Natural killer cell (primary cell): Measurements from ENCODE around the gene ERBIN. TPM values are rescaled to one million over a fixed set of nuclear protein-coding genes. Genes with fewer than 3 reads are reported as not detected.
"Not testable (repeated sequence)": the region's sequence is repeated elsewhere in the genome, so short reads cannot be mapped to it uniquely, and the experiment has no call there.

Source experiments
- ATAC-seq, 3 donors: fragments of 150-1000 bp in 2 of 3; fragments of 200-7000 bp in 1 of 3; cut with Tn5 transposase; 1 replicate in 1 of 3; 2 replicates in 2 of 3; pipeline ENCODE4 v1.10.0; 2021; ENCODE audit warnings: mild to moderate bottlenecking in 2 of 3, moderate library complexity in 2 of 3
- DNase-seq, 2 donors: peaks; one replicate each; pipeline versions ENCODE4 v3.0.0 to v3.0.0-alpha.2; 2013 to 2021; ENCODE audit warnings: mixed read lengths in 1 of 2
- H3K27ac ChIP-seq: one replicate; pipeline ENCODE4 v1.5.1; 2013; ENCODE audit warnings: mild to moderate bottlenecking, low read length
- H3K27me3 ChIP-seq: one replicate; pipeline ENCODE4 v1.6.1; 2013; ENCODE audit warnings: low read length; ENCODE audit not compliant: control insufficient read depth, insufficient read depth
- H3K36me3 ChIP-seq: one replicate; pipeline ENCODE4 v1.6.1; 2013; ENCODE audit warnings: low read length; ENCODE audit not compliant: control insufficient read depth, insufficient read depth
- H3K4me1 ChIP-seq: one replicate; pipeline ENCODE4 v1.6.1; 2013; ENCODE audit warnings: low read length; ENCODE audit not compliant: control insufficient read depth, insufficient read depth
- H3K4me3 ChIP-seq: one replicate; pipeline ENCODE4 v1.5.1; 2013; ENCODE audit warnings: low read length
- H3K9me3 ChIP-seq: one replicate; pipeline ENCODE4 v1.6.1; 2013; ENCODE audit warnings: low read length; ENCODE audit not compliant: control insufficient read depth, insufficient read depth
- H3K27ac Mint-ChIP-seq, 2 donors: one replicate each; pipeline ENCODE4 v1.8.0; 2022; ENCODE audit warnings: mild to moderate bottlenecking in 2 of 2, mixed read lengths in 2 of 2, moderate library complexity in 1 of 2
- H3K27me3 Mint-ChIP-seq, 2 donors: one replicate each; pipeline ENCODE4 v1.8.0; 2022; ENCODE audit warnings: low read depth in 2 of 2, mixed read lengths in 2 of 2
- H3K36me3 Mint-ChIP-seq: one replicate; pipeline ENCODE4 v1.8.0; 2022; ENCODE audit warnings: mixed read lengths
- H3K4me1 Mint-ChIP-seq, 2 donors: one replicate each; pipeline ENCODE4 v1.8.0; 2022; ENCODE audit warnings: mixed read lengths in 2 of 2
- H3K4me3 Mint-ChIP-seq: one replicate; pipeline ENCODE4 v1.8.0; 2022; ENCODE audit warnings: mild to moderate bottlenecking, moderate library complexity, mixed read lengths
- H3K9me3 Mint-ChIP-seq, 2 donors: one replicate each; pipeline ENCODE4 v1.8.0; 2022; ENCODE audit warnings: mixed read lengths in 2 of 2
- WGBS: methylation state at CpG from one replicate; pipeline ENCODE4 v1.1.7; 2013; ENCODE audit warnings: missing lambda C conversion rate; ENCODE audit not compliant: insufficient coverage; 5-methylcytosine and 5-hydroxymethylcytosine counted together
- intact Hi-C: fragments of 100-400 bp; cut with micrococcal nuclease; formaldehyde crosslinking; loops from one replicate; pipeline ENCODE4 v1.14.2; 2022
- total RNA-seq, 4 donors: library from RNA; stranded (reverse); fragments of 120-200 nt in 1 of 4; gene quantifications; one replicate each; pipeline versions ENCODE4 v1.2.3 to v1.2.4, GENCODE V29; 2013 to 2022
- TF ChIP-seq, protein P1 (sequence below): fragments of 200-600 bp; IDR thresholded peaks from one replicate; pipeline ENCODE4 v1.8.0; 2022; ENCODE audit warnings: antibody characterized with exemption

ERBIN gene
- total RNA-seq, 3 donors from 2014 or later (not counting 1 experiment from before 2014, with no cell fraction given), result 153 to 171 (median 166) TPM

DNA sequence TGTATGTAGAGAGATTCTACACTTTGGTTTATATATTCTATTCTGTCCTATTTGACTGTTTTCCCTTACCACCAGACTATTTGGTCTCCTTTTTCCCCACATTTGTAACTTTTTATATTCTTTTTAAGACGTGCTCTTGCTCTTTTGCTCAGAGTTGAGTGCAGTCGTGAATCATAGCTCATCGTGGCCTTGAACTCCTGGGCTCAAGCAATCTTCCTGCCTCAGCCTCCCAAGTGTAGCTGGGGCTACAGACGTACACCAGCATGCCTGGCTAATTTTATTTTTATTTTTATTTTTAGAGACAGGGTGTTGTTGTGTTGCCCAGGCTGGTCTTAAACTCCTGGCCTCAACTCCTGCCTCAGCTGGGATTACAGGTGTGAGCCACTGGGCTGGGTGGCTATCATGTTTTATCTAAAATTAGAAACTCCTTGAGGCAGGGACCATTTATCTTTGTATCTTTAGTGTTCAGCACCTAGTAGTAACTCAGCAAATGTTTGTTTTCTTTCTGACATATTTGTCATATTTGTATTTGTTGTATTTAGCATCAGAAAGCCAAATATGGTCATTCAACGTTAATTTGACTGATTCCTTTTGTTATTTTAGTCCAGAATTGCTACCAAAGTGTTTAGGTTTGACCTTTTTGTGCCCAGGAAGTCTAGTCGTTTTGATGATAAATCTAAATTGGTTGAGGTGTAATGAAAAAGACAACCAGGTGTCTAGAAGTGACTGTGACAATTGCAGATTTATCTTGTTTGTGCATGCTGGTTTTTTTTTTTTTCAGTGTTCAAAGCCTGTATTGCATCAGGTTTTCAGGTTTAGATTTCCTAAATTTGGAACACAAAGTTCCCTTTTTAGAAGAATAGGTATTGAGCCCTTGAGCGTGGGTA lies 44.3 kb downstream of the ERBIN start:
- H3K27ac Mint-ChIP-seq, result peak overlapping the region; percentile 80 to 84

DNA sequence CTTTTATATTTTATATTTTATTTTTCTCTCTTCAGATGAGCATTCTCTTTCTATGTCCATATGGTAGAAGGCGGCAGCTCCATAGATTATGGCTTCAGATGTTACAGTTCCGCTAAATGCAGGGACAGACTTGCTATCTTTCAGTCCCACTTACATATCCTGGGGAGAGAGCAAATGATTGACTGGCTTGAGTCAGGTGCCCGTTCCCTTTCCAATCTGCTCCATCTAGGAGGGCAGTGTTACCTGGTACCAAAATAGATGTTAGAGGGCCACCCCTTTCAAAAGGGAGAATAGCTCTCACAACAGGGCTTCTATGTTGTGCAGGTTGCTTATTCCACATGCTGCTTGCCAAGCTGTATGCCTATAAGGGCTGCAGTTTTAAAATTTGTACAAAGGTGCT lies 45.3 kb downstream of the ERBIN start:
- 96% methylated on average over 2 of the region's 3 CpGs for WGBS
- Histone ChIP-seq H3K27me3 (no peaks in the 10 kb centered on the region), H3K27ac (no peak overlapping the region)

More for the DNA sequence above, 44.3 kb downstream of the ERBIN start:
- no peak overlapping the region for H3K4me3 ChIP-seq
- TF ChIP-seq, protein P1, sequence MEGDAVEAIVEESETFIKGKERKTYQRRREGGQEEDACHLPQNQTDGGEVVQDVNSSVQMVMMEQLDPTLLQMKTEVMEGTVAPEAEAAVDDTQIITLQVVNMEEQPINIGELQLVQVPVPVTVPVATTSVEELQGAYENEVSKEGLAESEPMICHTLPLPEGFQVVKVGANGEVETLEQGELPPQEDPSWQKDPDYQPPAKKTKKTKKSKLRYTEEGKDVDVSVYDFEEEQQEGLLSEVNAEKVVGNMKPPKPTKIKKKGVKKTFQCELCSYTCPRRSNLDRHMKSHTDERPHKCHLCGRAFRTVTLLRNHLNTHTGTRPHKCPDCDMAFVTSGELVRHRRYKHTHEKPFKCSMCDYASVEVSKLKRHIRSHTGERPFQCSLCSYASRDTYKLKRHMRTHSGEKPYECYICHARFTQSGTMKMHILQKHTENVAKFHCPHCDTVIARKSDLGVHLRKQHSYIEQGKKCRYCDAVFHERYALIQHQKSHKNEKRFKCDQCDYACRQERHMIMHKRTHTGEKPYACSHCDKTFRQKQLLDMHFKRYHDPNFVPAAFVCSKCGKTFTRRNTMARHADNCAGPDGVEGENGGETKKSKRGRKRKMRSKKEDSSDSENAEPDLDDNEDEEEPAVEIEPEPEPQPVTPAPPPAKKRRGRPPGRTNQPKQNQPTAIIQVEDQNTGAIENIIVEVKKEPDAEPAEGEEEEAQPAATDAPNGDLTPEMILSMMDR, result no peak
- DNase-seq (no peak), ATAC-seq (peak in 1 of 3 donors; percentile 30)
- no peak overlapping the region for H3K27ac ChIP-seq
- H3K36me3 Mint-ChIP-seq, result no peaks in the 10 kb centered on the region
- intact Hi-C loops, result no loop called here
- H3K9me3 Mint-ChIP-seq, result no peaks in the 10 kb centered on the region
- H3K27me3 ChIP-seq, result no peaks in the 10 kb centered on the region
- no peaks in the 10 kb centered on the region for H3K9me3 ChIP-seq
- 64% methylated on average over 6 of the region's 7 CpGs for WGBS
- peaks cover 75 to 82% of the 10 kb centered on the region in 2 donors for H3K4me1 Mint-ChIP-seq
- H3K4me1 ChIP-seq, result peaks cover 30% of the 10 kb centered on the region
- H3K4me3 Mint-ChIP-seq, result peak overlapping the region; percentile 69
- H3K27me3 Mint-ChIP-seq, result no peaks in the 10 kb centered on the region
- H3K36me3 ChIP-seq, result peaks cover 1% of the 10 kb centered on the region

DNA sequence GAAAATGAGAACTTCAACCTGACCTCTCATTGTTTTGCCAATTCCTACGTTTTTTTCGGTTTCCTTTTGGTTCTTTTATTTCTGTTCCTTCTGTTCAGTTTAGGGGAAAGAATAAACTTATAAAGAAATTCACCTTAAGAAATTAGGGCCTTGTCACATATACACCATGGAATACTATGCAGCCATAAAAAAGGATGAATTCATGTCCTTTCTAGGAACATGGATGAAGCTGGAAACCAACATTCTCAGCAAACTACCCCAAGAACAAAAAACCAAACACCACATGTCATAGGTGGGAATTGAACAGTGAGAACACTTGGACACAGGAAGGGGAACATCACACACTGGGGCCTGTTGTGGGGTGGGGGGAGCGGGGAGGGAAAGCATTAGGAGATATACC lies 46.5 kb downstream of the ERBIN start:
- DNase-seq, H3K9me3 Mint-ChIP-seq, H3K27ac ChIP-seq, H3K36me3 Mint-ChIP-seq, H3K36me3 ChIP-seq, intact Hi-C loops, H3K4me3 ChIP-seq, H3K27me3 ChIP-seq, H3K27me3 Mint-ChIP-seq, H3K9me3 ChIP-seq, ATAC-seq, H3K4me3 Mint-ChIP-seq: not testable (repeated sequence)
- peak overlapping the region in 1 of 2 donors; percentile 80 for H3K27ac Mint-ChIP-seq
- 100% methylated on average over 3 of the region's 3 CpGs for WGBS
- peaks cover 63 to 74% of the 10 kb centered on the region in 2 donors for H3K4me1 Mint-ChIP-seq
- peaks cover 21% of the 10 kb centered on the region for H3K4me1 ChIP-seq

More for the DNA sequence above, 45.3 kb downstream of the ERBIN start:
- intact Hi-C loops, result no loop called here
- no peak overlapping the region for H3K4me3 ChIP-seq
- Mint-ChIP-seq H3K9me3 (no peaks in the 10 kb centered on the region), H3K36me3 (no peaks in the 10 kb centered on the region), H3K4me1 (peaks cover 73 to 82% of the 10 kb centered on the region in 2 donors), H3K4me3 (no peak overlapping the region), H3K27ac (peak overlapping the region; percentile 80 to 84), H3K27me3 (no peaks in the 10 kb centered on the region)
- H3K4me1 ChIP-seq, result peaks cover 24% of the 10 kb centered on the region
- H3K9me3 ChIP-seq, result no peaks in the 10 kb centered on the region
- no peak for ATAC-seq
- TF ChIP-seq, protein P1, result no peak
- no peaks in the 10 kb centered on the region for H3K36me3 ChIP-seq
- no peak for DNase-seq

DNA sequence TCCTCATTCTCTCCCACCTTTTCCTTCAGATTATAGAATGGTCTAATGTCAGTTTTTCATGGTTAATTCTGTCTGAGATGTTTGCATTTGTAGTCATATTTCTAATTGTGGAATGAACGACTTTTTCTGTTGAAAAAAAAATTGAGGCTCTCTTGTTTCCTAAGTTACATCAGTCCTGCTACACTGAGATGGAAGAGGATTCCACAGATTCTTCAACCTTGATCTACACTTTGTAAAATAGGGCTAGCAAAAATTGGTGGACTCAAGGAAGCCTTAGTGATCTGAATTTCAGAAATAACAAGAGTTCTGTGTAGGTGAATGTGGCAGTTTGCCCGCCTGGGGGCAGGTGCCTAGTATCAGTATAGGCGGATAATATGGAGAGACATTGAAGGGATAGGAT lies 51.9 kb downstream of the ERBIN start:
- DNase-seq (no peak), ATAC-seq (no peak)
- no peak overlapping the region for H3K27ac ChIP-seq
- 98% methylated on average over 2 of the region's 3 CpGs for WGBS
- Mint-ChIP-seq H3K9me3 (no peaks in the 10 kb centered on the region), H3K4me3 (no peak overlapping the region), H3K27ac (peak overlapping the region; percentile 39 to 57), H3K27me3 (no peaks in the 10 kb centered on the region), H3K36me3 (no peaks in the 10 kb centered on the region), H3K4me1 (peaks cover 65 to 66% of the 10 kb centered on the region in 2 donors)
- H3K27me3 ChIP-seq, result no peaks in the 10 kb centered on the region
- TF ChIP-seq, protein P1, result no peak
- intact Hi-C loops, result no loop called here
- no peaks in the 10 kb centered on the region for H3K36me3 ChIP-seq
- no peaks in the 10 kb centered on the region for H3K9me3 ChIP-seq
- H3K4me3 ChIP-seq, result no peak overlapping the region
- peaks cover 7% of the 10 kb centered on the region for H3K4me1 ChIP-seq
